ENCODE results near the gene SFRP4.

Gene SFRP4

DNA sequence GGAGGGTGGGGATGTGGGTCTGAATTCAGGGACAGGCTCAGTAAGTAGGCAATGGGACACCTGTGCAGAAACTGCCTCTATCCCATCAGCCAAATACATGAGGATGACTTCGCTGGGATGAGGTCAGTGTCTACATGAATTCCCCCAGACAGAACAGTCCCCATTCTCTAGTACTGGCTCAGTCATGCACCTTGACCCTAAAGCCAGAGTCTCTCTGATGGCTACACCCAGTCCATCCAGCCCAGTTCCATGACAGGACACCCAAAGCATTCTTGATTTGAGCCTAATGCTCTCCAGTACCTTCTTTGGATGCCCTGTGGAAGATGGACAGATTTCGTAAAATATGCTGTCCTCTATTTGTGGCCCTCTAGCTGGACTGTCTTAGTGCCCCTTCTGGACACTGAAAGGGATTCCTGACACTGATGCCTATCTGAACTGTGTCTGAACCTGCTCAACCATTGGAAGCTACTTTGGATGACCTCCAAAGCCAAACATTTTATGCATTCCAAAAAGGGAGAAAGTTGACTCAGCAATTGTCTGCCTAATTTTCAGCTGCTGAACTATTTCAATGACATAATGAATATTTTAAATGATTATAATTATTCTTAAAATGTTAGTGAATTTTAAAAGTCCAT, 14.6 kb downstream of the SFRP4 start:
- no peak for TF ChIP-seq CTCF (IDR thresholded peaks at IDR 0.05; ENCODE audit: extremely low read depth, insufficient read depth, missing control alignments)
- DNase-seq (ENCODE audit: low spot score) = no peak
- in situ Hi-C loops (cut with MboI; ENCODE audit: low pct_unique_long_range_greater_than_20kb, low sequenced_read_pairs, unreplicated experiment) = loop anchor here (10.0 kb wide), 1 partner anchor 323 kb away; no protein-coding TSS in a partner anchor

- peak; percentile 48 for TF ChIP-seq CTCF (IDR thresholded peaks at IDR 0.05; ENCODE audit: extremely low read depth, insufficient read depth, missing control alignments)
- in situ Hi-C loops (cut with MboI; ENCODE audit: low pct_unique_long_range_greater_than_20kb, low sequenced_read_pairs, unreplicated experiment) = loop anchor here (10.0 kb wide), 1 partner anchor 323 kb away; no protein-coding TSS in a partner anchor
- no peak for DNase-seq (ENCODE audit: low spot score)
Observed at GRCh38 chr7:37901236-37901827, 15.3 kb downstream of the SFRP4 start.

- TF ChIP-seq CTCF (IDR thresholded peaks at IDR 0.05; ENCODE audit: extremely low read depth, insufficient read depth, missing control alignments) = no peak
- no peak for DNase-seq (ENCODE audit: low spot score)
- in situ Hi-C loops (cut with MboI; ENCODE audit: low pct_unique_long_range_greater_than_20kb, low sequenced_read_pairs, unreplicated experiment) = loop anchor here (10.0 kb wide), 1 partner anchor 325 kb away; no protein-coding TSS in a partner anchor
Observed at GRCh38 chr7:37899712-37900247, 16.8 kb downstream of the SFRP4 start.

- TF ChIP-seq CTCF (IDR thresholded peaks at IDR 0.05; ENCODE audit: extremely low read depth, insufficient read depth, missing control alignments) = no peak
- in situ Hi-C loops (cut with MboI; ENCODE audit: low pct_unique_long_range_greater_than_20kb, low sequenced_read_pairs, unreplicated experiment) = no loop called here
- DNase-seq (ENCODE audit: low spot score) = no peak
Observed at GRCh38 chr7:37894671-37895070, 21.9 kb downstream of the SFRP4 start.

- no peak for DNase-seq (ENCODE audit: low spot score)
- in situ Hi-C loops (cut with MboI; ENCODE audit: low pct_unique_long_range_greater_than_20kb, low sequenced_read_pairs, unreplicated experiment) = no loop called here
- no peak for TF ChIP-seq CTCF (IDR thresholded peaks at IDR 0.05; ENCODE audit: extremely low read depth, insufficient read depth, missing control alignments)
Observed at GRCh38 chr7:37893359-37893758, 23.3 kb downstream of the SFRP4 start.

GRCh38 chr7:37882086-37882485, 34.5 kb downstream of the SFRP4 start:
- no peak for TF ChIP-seq CTCF (IDR thresholded peaks at IDR 0.05; ENCODE audit: extremely low read depth, insufficient read depth, missing control alignments)
- no peak for DNase-seq (ENCODE audit: low spot score)
- in situ Hi-C loops (cut with MboI; ENCODE audit: low pct_unique_long_range_greater_than_20kb, low sequenced_read_pairs, unreplicated experiment) = no loop called here

Measured in GM13977 (cell line).